ENCODE results near the gene LRRC52. TPM values are rescaled to one million over a fixed set of nuclear protein-coding genes. Genes with fewer than 3 reads are reported as not detected.
"Not testable (repeated sequence)": the region's sequence is repeated elsewhere in the genome, so short reads cannot be mapped to it uniquely, and the experiment has no call there.

LRRC52 gene
- total and polyA plus RNA-seq, 9 of the 15 experiments (the other 6 are each of a cell fraction or from before 2014, with no cell fraction given) = not detected

DNA sequence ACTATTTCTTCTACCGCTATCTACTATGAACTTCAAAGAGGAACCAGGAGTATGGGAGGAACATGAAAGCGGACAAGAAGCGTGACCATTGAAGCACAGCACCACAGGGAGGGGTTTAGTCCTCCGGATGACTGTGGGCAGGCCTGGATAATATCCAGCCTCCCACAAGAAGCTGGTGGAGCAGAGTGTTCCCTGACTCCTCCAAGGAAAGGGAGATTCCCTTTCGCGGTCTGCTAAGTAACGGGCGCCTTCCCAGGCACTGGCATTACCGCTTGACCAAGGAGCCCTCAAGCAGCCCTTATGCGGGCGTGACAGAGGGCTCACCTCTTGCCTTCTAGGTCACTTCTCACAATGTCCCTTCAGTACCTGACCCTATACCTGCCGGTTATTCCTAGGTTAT is 62.9 kb downstream of the LRRC52 start:
- BruUV-seq (replicated peaks); FAIRE-seq: not testable (repeated sequence)

DNA sequence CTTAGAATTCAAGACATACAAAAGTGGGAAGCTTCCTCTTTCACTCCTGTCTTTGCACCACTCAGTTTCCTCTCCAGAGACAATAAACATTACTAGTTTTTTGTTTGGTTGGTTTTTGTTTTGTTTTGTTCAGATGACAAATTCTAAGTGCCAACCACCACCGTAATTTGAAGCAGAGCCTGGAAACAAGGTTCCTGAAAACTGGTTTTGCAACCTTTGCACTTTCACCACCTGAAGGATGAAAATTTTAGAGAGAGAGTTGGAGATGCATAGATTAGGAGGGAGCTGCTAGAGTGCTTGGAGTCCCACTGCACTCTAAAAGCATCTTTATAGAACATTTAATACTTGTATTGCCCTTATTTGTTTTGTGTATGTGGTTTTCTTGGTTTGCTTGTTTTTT is 67.1 kb downstream of the LRRC52 start:
- POLR2A ChIA-PET = interaction anchor here (0.8 to 1.8 kb wide), 5 partner anchors 9 to 21 kb away, joined by 4 to 10 read pairs (median 5); no protein-coding TSS in a partner anchor
- peak; percentile 27 for ATAC-seq
- CTCF ChIA-PET (ENCODE audit: low intra/inter-chr PET ratio) = no interaction called here

More for the DNA sequence above, 62.9 kb downstream of the LRRC52 start:
- H4K20me1 ChIP-seq (replicated peaks; ENCODE audit: control insufficient read depth, insufficient read depth, low read length); H3K27me3 ChIP-seq (ENCODE audit: control insufficient read depth in 2 of 2, insufficient read depth in 2 of 2, low read length in 2 of 2); H3K4me3 ChIP-seq; POLR2A ChIA-PET; in situ Hi-C loops (cut with MboI); H3K79me2 ChIP-seq (ENCODE audit: control insufficient read depth, insufficient read depth, low read length); DNase-seq (ENCODE audit: extremely low read depth in 1 of 4, low spot score in 3 of 4); H3K9me1 ChIP-seq (ENCODE audit: control insufficient read depth, insufficient read depth, low read length); H3K27ac ChIP-seq (ENCODE audit: extremely low read depth, low read depth, low read length); H3K9ac ChIP-seq (ENCODE audit: insufficient read depth in 1 of 2, low read depth in 2 of 2, low read length in 2 of 2); H3K36me3 ChIP-seq (ENCODE audit: control insufficient read depth, insufficient read depth, low read length); intact Hi-C loops (cut with micrococcal nuclease); H2AFZ ChIP-seq (ENCODE audit: low read depth, low read length); CTCF ChIA-PET (ENCODE audit: low intra/inter-chr PET ratio); H3K4me2 ChIP-seq (ENCODE audit: insufficient read depth, low read length); H3K4me1 ChIP-seq (replicated peaks in 1 of 2; ENCODE audit: control insufficient read depth in 2 of 2, insufficient read depth in 2 of 2, low read length in 2 of 2); ATAC-seq; H3K9me3 ChIP-seq (replicated peaks; ENCODE audit: control insufficient read depth, insufficient read depth, low read depth, low read length): not testable (repeated sequence)
- 37% methylated on average over 12 of the region's 12 CpGs for WGBS (ENCODE audit: insufficient coverage, low coverage, missing lambda C conversion rate)

More for the DNA sequence above, 67.1 kb downstream of the LRRC52 start:
- no peak overlapping the region for H3K27ac ChIP-seq (ENCODE audit: extremely low read depth, low read depth, low read length)
- H3K9ac ChIP-seq (ENCODE audit: insufficient read depth in 1 of 2, low read depth in 2 of 2, low read length in 2 of 2) = no peak overlapping the region
- H3K4me1 ChIP-seq (replicated peaks in 1 of 2; ENCODE audit: control insufficient read depth in 2 of 2, insufficient read depth in 2 of 2, low read length in 2 of 2) = no peaks in the 10 kb centered on the region
- no peak overlapping the region for H3K4me2 ChIP-seq (ENCODE audit: insufficient read depth, low read length)
- no TSS peak for BruUV-seq (replicated peaks)
- H3K27me3 ChIP-seq (ENCODE audit: control insufficient read depth in 2 of 2, insufficient read depth in 2 of 2, low read length in 2 of 2) = no peaks in the 10 kb centered on the region
- WGBS (ENCODE audit: insufficient coverage, low coverage, missing lambda C conversion rate) = 0% methylated on average over 1 of the region's 1 CpG
- H2AFZ ChIP-seq (ENCODE audit: low read depth, low read length) = peak overlapping the region; percentile 75
- no peaks in the 10 kb centered on the region for H3K9me1 ChIP-seq (ENCODE audit: control insufficient read depth, insufficient read depth, low read length)
- in situ Hi-C loops (cut with MboI) = no loop called here
- no peaks in the 10 kb centered on the region for H3K79me2 ChIP-seq (ENCODE audit: control insufficient read depth, insufficient read depth, low read length)
- DNase-seq (ENCODE audit: extremely low read depth in 1 of 4, low spot score in 3 of 4) (no peak), FAIRE-seq (no peak)
- H3K4me3 ChIP-seq = no peak overlapping the region
- no peaks in the 10 kb centered on the region for H4K20me1 ChIP-seq (replicated peaks; ENCODE audit: control insufficient read depth, insufficient read depth, low read length)
- intact Hi-C loops (cut with micrococcal nuclease) = no loop called here
- H3K9me3 ChIP-seq (replicated peaks; ENCODE audit: control insufficient read depth, insufficient read depth, low read depth, low read length) = no peaks in the 10 kb centered on the region
- no peaks in the 10 kb centered on the region for H3K36me3 ChIP-seq (ENCODE audit: control insufficient read depth, insufficient read depth, low read length)
- TF ChIP-seq C11orf30 (IDR thresholded peaks at IDR 0.05; ENCODE audit: low read depth) (0 out of 2 replicates have a peak, but pooled peaks have one; percentile 15), ZNF316 (IDR thresholded peaks at IDR 0.05) (peak; percentile 48), MEIS2 (IDR thresholded peaks at IDR 0.05; ENCODE audit: partially characterized antibody) (no peak)
